Kidney epithelial cell (primary cell): ENCODE results near the gene MCAT. TPM values are rescaled to one million over a fixed set of nuclear protein-coding genes. Genes with fewer than 3 reads are reported as not detected.

Source experiments
- DNase-seq: peaks from one replicate; pipeline ENCODE4 v3.0.0-alpha.2; 2010; ENCODE audit warnings: low read depth
- H3K27me3 ChIP-seq: 2 replicates; pipeline ENCODE4 v1.6.0; 2011; ENCODE audit warnings: low read length; ENCODE audit not compliant: control insufficient read depth, insufficient read depth
- H3K36me3 ChIP-seq: 2 replicates; pipeline ENCODE4 v1.5.1; 2011; ENCODE audit warnings: low read length; ENCODE audit not compliant: control insufficient read depth, insufficient read depth
- H3K4me3 ChIP-seq: 2 replicates; pipeline ENCODE4 v1.5.1; 2011; ENCODE audit warnings: low read depth, mild to moderate bottlenecking, control low read depth, low read length
- CTCF ChIP-seq: IDR thresholded peaks from 2 replicates; pipeline ENCODE4 v1.5.1; 2011; ENCODE audit warnings: mild to moderate bottlenecking, moderate library complexity, low read length, control low read depth, inconsistent platforms; ENCODE audit not compliant: insufficient read depth, poor library complexity, severe bottlenecking
- total RNA-seq: library from RNA; depleted of rRNA; stranded (reverse); fragments of >200 nt; gene quantifications from 2 replicates; pipeline ENCODE4 v1.2.3, GENCODE V29; 2015

The MCAT gene
- total RNA-seq, 1 donor from 2014 or later = 32.8 TPM

- Histone ChIP-seq H3K36me3 (no peaks in the 10 kb centered on the region), H3K4me3 (no peak overlapping the region), H3K27me3 (no peaks in the 10 kb centered on the region)
- DNase-seq = no peak
- TF ChIP-seq CTCF = no peak
These were observed 11.8 kb upstream of the MCAT start for GRCh38 chr22:43154887-43155536.

- no peak for TF ChIP-seq CTCF
- no peak overlapping the region for H3K4me3 ChIP-seq
- H3K27me3 ChIP-seq = no peaks in the 10 kb centered on the region
- H3K36me3 ChIP-seq = no peaks in the 10 kb centered on the region
- DNase-seq = no peak
These were observed 10.7 kb upstream of the MCAT start for GRCh38 chr22:43153899-43154298.

- H3K27me3 ChIP-seq = no peaks in the 10 kb centered on the region
- TF ChIP-seq CTCF = no peak
- no peak for DNase-seq
- H3K36me3 ChIP-seq = no peaks in the 10 kb centered on the region
- H3K4me3 ChIP-seq = peak overlapping the region; percentile 76
These were observed 9.3 kb upstream of the MCAT start for GRCh38 chr22:43152357-43153071.

- Histone ChIP-seq H3K27me3 (no peaks in the 10 kb centered on the region), H3K4me3 (peak overlapping the region; percentile 76), H3K36me3 (no peaks in the 10 kb centered on the region)
- DNase-seq = no peak
- TF ChIP-seq CTCF = no peak
These were observed 8.8 kb upstream of the MCAT start for GRCh38 chr22:43152003-43152356.

- DNase-seq = no peak
- TF ChIP-seq CTCF = no peak
- Histone ChIP-seq H3K36me3 (no peaks in the 10 kb centered on the region), H3K4me3 (peak within 1 kb of the TSS; percentile 76), H3K27me3 (no peaks in the 10 kb centered on the region)
These were observed 8.2 kb upstream of the MCAT start, which contains the start of gene TSPO for GRCh38 chr22:43151251-43152002. TSPO (plus strand) TSS chr22:43151559; CDS start chr22:43159239, 7,680 bp downstream.
